HG03139 (cell line): ENCODE results near the gene UBE2G1.
A peak's percentile ranks its signal among the peaks of the same experiment; 100 is the strongest.
"Not testable (repeated sequence)": the region's sequence is repeated elsewhere in the genome, so short reads cannot be mapped to it uniquely, and the experiment has no call there.

Experiments used
- ATAC-seq: cut with Tn5 transposase; IDR thresholded peaks from one replicate; pipeline ENCODE4 v1.9.1; 2021; ENCODE audit not compliant: unreplicated experiment

Gene UBE2G1

DNA sequence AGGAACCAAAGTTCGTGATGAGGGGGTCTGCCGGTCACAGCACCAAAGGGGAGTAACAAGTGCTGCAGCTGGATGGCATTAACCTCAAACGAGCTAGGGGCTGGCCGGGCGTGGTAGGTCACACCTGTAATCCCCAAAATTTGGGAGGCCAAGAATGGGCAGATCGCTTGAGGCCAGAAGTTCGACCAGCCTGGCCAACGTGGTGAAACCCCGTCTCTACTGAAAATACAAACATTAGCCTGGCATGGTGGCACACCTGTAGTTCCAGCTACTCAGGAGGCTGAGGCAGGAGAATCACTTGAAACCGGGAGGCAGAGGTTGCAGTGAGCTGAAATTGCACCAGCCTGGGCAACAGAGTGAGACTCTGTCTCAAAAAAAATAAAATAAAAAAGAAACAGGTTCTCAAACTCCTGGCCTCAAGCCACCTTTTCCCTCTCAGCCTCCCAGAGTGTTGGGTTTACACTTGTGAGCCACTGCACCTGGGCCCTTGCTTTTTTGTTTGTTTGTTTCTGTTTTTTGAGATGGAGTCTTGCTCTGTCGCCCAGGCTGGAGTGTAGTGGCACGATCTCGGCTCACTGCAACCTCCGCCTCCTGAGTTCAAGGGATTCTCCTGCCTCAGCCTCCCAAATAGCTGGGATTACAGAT is 9.4 kb upstream of the UBE2G1 start:
- ATAC-seq, result peak; percentile 8

- peak; percentile 69 for ATAC-seq
Measured at GRCh38 chr17:4375039-4375748, 8.7 kb upstream of the UBE2G1 start.

DNA sequence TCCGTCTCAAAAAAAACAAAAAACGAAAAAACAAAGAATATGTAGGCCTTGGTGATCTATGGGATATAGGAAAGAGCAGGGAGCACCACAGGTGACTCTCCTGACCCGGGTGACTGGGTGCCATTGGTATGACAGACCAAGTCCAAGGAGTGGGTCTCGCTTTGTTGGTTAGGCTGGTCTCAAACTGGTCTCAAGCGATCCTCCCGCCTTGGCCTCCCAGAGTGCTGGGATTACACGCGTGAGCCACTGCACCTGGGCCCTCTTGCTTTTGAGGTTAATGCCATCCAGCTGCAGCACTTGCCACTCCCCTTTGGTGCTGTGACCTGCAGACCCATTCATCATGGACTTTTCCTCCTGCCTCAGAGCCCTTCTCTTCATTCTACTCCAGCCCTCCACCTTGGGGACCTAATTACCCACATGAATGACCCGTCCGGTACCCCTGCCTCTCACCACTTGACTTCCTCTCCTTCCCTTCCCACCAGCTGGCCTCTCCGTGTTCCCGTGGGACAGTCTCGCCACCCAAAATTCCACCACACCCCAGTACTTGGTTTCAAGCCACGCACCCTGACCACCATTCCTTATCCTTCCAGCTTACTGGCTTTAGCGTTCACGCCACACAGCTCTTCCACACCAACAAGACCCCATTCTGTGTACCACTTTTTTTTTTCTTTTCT is 3.2 kb upstream of the UBE2G1 start:
- ATAC-seq, result no peak

DNA sequence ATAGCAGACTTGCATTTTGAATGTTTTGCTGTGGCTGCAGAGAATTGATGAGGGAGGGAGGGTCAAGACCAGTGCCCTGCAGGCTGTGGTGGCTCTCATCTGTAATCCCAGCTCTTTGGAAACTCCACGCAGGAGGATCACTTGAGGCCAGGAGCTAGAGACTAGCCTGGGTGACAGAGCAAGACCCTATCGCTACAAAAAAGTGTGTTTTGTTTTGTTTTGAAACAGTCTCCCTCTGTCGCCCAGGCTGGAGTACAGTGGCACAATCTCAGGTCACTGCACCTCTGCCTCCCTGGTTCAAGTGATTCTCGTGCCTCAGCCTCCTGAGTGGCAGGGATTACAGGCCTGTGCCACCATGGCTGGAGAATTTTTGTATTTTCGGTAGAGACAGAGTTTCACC is 1.9 kb upstream of the UBE2G1 start:
- ATAC-seq, result no peak

DNA sequence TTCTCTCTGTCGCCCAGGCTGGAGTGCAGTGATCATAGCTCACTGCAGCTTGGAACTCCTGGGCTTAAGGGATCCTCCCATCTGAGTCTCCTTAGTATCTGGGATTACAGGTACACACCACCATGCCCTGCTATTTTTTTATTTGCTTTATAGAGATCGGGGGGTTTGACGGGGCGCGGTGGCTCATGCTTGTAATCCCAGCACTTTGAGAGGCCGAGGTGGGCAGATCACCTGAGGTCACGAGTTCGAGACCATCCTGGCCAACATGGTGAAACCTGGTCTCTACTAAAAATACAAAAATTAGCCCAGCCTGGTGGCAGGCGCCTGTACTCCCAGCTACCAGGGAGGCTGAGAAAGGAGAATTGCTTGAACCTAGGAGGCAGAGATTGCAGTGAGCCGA is 702 bp upstream of the UBE2G1 start:
- ATAC-seq, result not testable (repeated sequence)

DNA sequence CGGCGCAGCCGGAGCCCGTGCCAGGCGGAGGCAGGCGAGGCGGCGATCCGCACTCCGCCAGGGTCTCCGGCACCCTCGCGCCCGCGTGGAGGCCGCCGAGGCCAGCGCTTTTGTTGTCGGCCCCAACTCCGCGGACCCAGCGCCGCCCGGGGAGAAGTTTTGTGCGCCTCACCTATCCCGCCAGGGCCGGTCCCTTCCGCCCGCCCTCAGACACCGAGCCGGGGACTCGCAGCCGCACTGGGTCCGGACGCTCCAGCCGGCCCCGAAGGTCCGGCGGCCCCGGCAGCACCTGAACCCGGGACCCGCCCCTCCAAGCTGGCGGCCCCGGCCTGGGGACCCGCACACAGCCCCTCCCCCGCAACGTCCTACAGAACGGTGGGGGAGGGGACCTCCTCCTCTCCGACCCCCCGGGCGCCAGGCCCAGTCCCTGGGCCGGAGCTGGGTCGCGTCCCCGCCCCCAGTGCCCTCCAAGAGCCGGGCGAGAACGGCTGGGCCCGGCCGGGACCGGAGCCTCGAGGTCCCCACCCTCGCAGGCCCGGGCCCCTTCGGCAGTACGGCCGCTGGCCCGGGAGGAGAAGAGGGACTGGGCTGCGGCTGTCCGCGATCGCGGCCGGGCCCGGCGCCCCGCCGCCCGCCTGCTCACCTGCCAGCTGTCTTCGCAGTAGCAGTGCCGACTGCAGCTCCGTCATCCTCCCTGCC is 698 bp downstream of the UBE2G1 start:
- peak; percentile 15 for ATAC-seq

DNA sequence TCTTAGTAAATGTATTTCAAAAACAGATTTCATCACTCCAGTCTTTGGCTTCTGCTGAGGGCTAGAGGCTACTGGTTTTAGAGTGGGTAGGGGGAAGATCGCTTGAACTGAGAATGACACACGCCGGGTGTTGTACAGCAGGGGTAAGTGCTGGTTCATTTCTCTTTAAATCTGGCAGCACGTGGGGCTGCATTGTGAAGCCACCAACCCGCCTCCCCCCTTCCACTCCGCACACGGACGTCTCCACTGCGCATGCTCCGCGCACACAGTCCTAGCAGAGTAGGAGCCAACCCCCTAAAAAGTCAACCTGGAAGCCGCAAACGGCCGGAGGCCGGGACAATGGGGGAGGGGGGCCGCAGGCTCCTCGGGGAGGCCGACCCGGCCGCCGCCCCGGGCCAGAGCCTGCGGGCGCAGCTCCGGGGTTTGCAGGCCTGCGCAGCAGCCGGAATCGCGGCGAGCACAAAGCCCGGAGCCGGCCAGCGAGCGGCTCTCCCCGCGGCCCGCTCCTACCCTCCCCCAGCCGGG is 1.3 kb downstream of the UBE2G1 start:
- ATAC-seq, result peak; percentile 48

DNA sequence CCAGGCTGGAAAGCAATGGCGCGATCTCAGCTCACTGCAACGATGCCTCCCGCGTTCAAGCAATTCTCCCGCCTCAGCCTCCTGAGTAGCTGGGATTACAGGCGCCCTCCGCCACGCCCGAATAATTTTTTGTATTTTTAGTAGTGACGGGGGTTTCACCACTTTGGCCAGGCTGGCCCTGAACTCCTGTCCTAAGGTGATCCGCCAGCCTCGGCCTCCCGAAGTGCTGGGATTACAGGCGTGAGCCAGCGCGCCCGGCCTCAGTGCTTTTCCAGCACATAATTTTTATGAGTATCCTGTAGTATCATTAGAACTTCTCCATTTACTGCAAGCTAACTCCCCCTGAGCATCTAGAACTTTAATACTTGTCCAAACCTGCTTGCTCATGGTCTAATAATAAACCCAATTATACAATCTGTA is 1.8 kb downstream of the UBE2G1 start:
- no peak for ATAC-seq

DNA sequence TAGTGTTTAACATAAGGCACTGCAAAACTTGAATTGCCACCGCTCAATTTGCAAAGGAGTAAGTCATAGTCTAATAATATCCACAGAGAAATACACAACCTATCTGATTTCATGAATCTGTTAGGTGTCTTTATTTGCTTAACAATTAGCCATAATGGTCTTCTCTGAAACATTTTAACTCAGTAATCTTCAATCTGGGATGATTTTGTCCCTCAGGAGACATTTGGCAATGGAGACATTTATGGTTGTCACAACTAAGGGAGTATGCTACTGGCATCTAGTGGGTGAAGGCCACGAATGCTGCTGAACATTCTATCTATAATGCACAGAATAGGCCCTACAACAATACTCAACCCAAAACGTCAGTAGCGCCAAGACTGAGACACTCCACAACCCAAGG is 4.3 kb downstream of the UBE2G1 start:
- ATAC-seq, result no peak

GRCh38 chr17:4358154-4358553 is 8.3 kb downstream of the UBE2G1 start:
- no peak for ATAC-seq

GRCh38 chr17:4357671-4358070 is 8.8 kb downstream of the UBE2G1 start:
- ATAC-seq, result no peak

DNA sequence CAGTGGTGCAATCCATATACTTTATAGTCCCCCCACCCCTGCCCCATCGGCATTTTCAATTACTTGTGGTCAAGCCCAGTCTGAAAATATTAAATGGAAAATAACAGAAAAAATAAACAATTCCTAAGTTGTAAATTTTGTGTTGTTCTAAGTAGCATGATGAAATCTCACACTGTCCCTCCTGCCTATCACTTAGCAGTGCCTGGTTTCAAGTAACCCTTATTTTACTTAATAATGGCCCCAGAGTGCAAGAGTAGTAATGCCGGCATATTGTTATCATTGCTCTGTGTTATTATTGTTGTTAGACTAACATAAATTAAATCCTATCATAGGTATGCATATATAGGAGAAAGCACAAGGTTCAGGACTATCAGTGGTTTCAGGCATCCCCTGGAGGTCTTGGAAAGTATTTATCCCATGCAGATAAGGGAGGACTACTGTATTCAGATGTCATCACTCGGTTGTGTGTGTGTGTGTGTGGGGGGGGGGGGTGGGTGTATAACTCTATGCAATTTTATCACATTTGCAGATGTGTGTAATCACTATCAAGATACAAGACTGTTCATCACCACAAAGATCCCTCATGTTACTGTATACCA is 9.3 kb downstream of the UBE2G1 start:
- no peak for ATAC-seq

- no peak for ATAC-seq
Measured at GRCh38 chr17:4354862-4355514, 11.5 kb downstream of the UBE2G1 start.

DNA sequence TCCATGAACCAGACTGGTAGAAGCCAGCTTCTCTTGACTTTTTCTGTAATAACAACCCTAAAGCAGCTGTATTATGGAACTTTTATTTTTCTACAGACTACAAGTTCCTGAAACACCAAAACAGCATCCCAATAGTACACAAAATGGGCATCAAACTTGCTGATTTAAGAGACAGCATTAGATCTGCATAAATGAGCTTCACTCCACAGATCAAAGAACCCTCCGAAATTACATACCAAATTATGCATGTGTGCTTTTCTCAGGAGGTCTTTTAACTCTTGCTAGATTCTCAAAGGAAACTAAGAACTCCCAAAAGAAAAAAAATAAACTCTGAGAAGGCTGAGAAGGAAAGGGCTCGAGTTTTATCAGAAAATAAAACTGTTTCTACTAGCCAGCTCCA is 12.3 kb downstream of the UBE2G1 start:
- no peak for ATAC-seq

DNA sequence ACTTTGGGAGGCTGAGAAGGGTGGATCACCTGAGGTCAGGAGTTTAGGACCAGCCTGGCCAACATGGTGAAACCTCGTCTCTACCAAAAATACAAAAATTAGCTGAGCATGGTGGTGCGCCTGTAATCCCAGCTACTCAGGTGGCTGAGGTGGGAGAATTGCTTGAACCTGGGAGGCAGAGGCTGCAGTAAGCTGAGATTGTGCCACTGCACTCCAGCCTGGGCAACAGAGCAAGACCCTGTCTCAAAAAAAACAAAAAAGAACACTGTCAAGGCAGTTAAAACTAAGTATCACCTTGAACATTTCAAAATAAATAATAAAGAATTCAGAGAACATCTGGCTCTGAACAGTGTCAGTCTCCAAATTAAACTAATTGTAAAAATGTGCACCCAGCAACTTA is 16.3 kb downstream of the UBE2G1 start:
- not testable (repeated sequence) for ATAC-seq

GRCh38 chr17:4345581-4346252 is 20.8 kb downstream of the UBE2G1 start:
- no peak for ATAC-seq

- ATAC-seq, result no peak
Measured at GRCh38 chr17:4344926-4345325, 21.5 kb downstream of the UBE2G1 start.

DNA sequence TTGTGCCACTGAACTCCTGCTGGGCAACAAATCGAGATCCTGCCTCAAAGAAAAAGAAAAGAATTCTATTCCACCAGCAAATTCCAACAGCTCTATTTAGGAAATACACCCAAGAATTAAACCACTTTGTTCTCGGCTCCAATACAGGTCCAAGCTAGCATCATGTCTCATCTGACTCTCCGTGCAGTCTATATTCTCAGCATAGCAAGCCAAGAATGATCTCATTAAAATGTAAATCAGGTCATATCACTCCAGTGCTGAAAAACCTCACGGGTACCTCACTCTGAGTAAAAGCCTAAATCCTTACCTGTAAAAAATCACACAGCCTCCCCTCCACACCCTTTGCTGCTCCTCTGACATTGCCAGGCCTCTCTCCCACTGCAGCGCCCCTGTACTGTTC is 23.9 kb downstream of the UBE2G1 start:
- ATAC-seq, result no peak

DNA sequence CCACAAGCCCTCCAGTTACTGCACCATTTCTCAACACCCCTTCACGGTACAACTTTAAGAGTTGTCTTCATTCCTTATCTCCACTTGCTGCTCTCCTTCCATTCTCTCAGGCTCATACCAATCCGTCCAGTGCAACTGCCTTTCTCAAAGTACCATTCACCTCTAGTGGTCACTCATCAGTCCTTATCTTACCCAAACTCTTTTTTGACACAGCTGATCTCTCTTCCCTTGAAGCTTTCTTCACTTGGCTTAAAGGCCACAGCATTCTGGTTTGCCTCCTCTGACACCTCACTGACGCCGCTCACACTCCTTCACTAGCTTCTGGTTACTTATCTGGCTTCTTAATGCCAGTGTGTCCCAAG is 24.9 kb downstream of the UBE2G1 start:
- no peak for ATAC-seq
